A204.1 (cell line): ENCODE data around the gene FHL5.
A peak's percentile ranks its signal among the peaks of the same experiment; 100 is the strongest.
"Not testable (repeated sequence)": the region's sequence is repeated elsewhere in the genome, so short reads cannot be mapped to it uniquely, and the experiment has no call there.

ENCODE experiments used
- FAIRE-seq: peaks from 2 replicates; lab custom pipeline; 2012; peaks lifted over from hg19 to GRCh38; lab: Jason Lieb, UNC

Gene FHL5

DNA sequence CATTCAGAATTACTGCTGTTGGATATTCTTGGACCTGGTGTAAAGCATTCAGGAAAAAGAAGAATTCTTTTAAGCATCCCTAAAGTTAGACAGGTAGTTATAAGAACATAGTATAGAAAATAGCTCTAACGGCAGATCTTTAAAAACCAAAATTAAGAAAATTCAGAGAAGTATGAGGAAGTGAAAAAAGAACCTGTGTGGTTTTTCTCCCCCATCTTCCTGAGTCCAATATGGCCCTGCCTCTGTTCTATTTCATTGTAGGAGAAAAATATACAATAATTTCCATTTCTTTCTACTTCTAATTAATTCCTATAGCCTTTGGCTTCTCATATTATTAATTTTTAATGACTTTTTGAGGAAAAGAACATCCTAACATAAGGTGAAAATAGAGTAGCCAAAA, 47.1 kb downstream of the FHL5 start:
- FAIRE-seq, result no peak

DNA sequence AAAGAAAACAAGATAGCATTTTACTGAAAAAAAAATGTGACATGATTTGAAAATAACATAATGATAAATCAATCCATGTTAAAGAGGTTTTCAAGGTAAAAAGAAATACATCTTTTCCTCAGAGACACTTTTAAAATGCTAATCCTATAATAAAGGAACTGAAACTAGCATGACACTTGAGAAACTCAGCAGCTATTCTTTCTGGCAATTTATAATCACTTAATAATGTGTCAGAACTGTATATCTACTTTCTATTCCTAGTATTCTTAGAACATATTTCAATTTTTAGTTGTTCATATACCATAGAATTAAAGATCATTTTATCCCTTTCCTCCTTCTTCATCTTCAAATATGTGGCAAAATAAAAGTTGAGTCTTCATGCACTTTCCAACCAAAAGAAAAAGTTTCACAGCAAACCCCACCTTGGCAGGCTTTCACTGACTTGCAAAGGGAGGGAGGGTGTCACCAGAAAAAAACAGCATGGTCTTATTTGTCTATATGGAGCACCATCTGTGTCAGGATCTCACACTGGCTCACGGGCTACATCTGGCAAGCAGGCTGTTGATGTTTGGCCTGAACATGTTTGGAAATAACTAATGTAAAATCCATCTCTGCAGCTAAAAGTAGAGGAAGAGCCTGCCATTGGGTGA, 48.5 kb downstream of the FHL5 start:
- no peak for FAIRE-seq

DNA sequence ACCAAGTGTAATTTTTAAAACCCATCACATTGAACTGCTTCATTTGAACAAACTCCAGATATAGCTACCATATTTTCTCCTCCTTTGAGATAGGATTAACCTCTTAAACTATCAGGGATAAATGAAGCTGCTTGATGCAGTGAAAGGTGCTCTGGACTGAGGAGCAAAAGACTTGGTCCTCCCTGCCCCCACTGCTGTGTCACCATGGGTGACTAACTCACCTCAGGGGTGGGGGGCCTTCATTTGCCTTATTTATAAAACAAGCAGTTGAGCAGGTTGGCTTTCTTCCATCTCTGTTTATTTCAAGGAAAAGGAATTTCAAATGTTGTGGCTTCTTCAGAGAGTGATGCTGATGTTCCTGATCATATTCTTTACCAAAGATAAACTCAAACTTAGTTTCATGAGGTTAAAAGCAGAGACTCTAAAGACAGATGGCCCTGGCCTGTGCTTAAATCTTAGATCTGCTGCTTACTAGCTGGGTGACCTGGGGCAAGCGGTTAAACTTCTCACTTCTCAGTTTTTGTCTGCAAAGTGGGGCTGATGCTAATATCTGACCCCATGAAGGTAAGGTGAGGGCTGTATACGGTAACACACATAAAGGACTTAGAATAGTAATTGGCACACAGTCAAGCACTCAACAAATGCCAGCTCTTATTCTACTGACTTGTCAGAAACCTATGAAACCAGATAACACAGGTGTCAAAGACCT, 50.5 kb downstream of the FHL5 start:
- no peak for FAIRE-seq

DNA sequence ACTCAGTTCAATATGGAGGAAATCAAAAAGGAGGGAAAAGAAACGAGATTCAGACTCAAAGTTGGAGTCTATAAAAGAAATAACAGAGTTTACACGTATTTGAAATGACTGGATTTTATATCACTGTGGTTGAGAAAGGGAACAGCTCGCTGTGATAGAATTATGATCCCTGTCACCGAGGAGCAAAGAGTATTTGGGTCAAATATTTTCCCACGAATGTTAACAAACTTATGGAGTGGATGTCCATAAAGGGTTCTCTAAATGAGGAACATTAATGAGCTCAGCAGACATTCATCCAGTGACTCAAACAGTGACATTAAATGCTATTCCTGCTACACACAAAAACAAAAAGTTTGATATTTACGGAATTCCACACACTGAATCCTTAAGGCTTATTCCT, 57.9 kb downstream of the FHL5 start:
- no peak for FAIRE-seq

DNA sequence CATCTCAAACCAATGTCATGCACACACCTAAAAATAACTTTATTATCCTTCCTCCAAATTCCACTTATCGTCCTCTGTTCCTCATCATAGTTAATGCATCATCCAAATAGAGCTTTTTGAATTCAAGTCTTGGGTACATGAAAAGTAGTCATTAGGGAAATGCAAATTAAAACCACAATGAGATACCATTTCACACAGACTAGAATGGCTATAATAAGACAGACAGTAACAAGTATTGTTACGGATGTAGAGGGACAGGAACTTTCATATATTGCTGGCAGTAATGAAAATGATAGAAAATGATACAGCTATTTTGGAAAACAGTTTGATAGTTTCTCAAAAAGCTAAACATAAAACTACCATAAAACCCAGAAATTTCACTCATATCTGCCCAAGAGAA, 59.1 kb downstream of the FHL5 start:
- FAIRE-seq, result no peak

DNA sequence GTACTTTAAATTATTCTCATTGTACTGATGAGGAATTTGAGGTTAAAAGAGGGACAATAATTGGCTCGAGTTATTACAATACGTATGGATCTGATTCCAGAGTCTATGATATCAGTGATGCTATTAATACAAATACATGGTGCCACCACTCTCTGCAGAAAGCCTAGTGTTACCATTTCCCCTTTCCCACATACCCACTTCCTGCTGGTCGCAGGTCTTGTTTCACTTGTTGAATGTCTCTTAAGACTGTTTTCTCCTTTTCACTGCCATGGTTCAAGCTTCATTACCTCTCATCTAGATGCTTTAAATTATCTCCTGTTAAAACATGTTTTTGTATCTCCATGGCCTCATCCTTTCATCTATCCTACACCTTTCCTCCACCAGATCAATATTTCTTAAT, 62.0 kb downstream of the FHL5 start:
- FAIRE-seq, result no peak

DNA sequence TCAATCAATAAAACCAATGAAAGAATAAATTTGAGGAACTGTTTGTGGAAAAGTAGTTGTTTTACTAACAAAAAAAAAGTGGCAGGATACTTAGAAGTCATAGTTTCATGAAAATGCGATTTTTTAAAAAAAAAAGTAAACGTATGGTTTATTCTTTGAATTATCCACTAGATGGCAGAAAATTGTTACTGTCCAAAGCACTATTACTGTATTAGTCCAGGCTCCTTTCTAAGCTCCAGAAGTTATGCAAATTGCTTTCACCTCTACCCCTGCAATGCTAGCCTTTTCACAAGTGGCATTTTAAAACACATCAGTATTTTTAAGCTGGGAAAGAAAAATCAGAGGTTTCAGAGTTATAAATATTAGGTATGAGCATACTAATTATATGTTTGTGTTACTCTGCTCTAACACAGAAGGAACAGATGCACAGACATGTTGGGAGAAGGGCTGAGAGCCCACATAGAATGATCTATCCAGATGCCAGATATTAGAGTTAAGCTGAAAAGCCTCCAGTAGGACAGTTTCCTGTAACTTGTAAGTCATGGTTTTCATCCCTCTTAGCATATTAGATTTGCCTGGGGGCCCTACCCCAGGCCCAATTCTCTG, 63.9 kb downstream of the FHL5 start:
- peak; percentile 80 for FAIRE-seq

DNA sequence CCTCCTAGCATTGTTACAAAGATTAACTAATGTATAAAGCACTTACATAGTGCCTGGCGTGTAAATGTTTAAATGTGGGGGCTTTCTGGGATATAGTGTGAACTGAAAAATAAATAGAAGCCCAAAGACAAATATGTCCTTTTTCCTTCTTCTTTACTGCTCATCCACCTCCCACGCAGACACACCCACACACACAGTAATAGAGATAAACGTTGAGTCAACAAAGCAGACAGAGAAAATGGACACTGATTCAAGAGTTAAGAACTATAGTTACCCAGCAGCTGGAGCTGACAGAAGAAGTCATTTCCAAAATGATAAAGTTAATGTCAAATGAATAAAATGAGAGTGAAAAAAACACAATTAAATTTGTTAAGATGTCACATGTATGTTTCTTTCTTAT, 68.3 kb downstream of the FHL5 start:
- no peak for FAIRE-seq

DNA sequence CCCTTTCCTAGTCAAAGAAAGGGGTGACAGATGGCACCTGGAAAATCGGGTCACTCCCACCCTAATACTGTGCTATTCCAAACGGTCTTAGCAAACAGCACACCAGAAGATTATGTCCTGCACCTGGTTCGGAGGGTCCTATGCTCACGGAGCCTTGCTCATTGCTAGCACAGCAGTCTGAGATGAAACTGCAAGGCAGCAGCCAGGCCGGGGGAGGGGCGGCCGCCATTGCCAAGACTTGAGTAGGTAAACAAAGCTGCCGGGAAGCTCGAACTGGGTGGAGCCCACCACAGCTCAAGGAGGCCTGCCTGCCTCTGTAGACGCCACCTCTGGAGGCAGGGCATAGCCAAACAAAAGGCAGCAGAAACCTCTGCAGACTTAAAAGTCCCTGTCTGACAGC, 75.1 kb downstream of the FHL5 start:
- FAIRE-seq, result not testable (repeated sequence)

DNA sequence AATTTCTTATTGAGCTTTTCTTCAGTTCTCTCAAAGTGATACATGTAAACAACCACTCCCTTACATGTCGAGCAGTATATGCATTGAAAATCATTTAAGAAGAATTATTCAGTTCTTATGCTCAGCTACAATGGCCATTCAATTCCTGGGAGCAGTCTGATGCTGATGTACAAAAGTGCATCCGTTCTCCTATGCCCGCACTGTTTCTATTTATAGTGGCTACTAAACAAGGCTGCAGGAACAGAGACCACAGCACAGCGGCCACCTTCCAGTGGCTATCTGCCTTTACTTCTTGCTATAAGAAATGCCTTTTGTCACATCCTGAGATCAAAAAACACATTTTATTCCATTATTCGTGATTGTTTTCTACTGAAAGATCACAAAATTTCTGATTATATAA, 82.2 kb downstream of the FHL5 start:
- no peak for FAIRE-seq

DNA sequence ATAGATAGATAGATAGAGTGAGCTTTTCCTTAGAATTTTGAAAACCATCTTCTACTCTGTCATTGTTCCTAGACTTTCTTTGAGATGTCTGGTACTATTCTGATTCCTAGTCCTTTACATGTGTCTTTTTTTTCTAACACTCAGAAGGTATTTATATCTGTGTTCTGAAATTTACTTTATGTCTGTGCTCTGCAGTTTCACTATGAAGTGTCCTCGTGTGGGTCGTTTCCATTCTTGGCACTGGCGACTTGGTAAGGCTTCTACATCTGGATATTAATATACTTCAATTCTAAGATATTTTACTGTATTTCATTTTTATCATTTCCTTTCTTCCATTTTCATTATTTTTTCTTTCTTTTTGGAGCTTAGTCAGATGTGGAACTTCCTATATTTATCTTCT, 87.0 kb downstream of the FHL5 start:
- FAIRE-seq, result no peak

DNA sequence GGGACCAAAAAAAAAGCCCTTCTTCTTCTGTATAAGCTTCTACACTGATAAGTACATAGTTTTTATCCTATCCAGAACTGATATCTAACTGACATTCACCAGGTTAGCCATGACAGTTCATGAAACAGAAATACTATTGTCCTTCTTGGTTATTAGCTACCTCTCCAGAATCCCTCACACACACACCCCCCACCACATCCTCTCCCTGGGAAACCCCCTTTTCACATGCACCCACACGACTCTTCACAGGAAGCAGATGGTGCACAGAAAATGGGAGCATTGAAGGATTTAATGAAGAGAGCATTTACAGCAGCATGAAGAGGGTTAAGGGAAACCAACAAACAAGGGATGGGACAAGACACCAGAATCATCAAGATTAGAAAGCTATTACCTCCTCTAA, 88.9 kb downstream of the FHL5 start:
- FAIRE-seq, result no peak

DNA sequence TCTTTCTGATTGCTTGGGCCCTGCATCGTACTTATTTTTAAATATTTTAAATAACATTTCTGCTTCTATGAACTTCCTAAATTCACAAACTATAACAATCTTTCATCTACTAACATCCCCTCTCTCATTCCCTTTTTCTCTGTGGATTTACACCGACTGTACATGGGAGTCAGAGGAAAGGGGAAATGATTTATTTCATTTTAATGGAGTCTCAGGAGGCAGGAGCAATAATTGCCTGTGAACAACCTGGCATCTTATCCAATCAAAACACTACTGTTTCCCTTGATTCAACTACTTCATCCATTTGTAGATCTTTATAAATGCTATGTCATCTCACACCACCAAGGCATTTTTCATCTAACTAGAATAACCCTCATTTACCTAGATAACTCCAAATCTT, 89.6 kb downstream of the FHL5 start:
- no peak for FAIRE-seq

DNA sequence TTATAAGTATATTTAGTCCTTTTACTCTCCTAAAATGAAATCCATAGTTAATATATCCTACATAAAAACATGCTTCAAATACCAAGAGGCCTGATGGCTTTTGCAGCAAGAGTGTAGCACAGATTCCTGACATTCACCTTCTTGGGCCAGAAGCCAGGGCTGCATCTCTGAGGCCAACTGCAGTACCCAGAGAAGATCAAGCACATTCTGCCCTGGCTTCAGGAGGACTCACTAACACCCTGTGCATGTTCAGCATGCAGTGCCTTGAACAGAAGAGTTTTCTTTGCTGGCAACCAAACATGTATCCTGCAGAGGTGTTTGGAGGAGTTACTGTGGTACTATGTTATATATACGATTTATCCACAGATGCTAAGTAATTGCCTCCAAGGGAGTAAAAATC, 90.3 kb downstream of the FHL5 start:
- no peak for FAIRE-seq

DNA sequence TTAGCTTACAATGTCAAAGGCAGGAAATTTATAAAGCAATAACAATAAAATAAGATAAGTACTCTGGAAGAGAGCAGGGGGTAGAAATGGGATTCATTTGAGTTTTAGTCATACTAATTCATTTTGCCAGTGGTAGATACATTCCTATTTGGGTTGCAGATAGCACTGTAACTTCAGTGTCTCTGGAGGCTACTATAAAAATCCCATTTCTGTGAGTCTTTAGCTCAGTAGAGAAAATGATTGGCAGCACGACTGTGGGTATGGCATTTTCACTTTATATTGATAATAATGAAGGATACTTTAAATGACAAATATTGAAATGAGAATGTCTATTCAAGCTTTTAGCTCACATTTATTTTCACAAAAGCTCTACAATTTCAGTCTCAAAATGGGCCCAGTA, 93.6 kb downstream of the FHL5 start:
- no peak for FAIRE-seq

DNA sequence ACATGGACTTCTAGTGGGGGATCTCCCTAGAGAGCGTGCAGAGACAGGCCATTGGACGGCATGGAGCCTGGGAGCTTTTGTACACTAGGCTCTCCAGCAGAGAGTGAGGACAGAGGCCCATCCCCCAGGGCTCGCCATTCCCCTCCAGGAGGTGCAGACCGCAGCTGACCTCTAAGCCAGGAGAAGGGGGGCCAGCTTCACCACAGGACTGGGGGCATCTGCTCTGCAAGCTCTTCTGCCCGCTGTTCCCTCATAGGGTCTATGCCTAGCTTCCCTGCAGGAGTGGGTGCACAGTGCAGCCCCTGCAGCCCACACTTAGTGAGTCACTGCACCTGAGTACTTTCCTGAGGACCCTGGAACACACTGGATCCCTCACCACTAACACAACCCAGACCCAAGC, 94.4 kb downstream of the FHL5 start:
- no peak for FAIRE-seq

DNA sequence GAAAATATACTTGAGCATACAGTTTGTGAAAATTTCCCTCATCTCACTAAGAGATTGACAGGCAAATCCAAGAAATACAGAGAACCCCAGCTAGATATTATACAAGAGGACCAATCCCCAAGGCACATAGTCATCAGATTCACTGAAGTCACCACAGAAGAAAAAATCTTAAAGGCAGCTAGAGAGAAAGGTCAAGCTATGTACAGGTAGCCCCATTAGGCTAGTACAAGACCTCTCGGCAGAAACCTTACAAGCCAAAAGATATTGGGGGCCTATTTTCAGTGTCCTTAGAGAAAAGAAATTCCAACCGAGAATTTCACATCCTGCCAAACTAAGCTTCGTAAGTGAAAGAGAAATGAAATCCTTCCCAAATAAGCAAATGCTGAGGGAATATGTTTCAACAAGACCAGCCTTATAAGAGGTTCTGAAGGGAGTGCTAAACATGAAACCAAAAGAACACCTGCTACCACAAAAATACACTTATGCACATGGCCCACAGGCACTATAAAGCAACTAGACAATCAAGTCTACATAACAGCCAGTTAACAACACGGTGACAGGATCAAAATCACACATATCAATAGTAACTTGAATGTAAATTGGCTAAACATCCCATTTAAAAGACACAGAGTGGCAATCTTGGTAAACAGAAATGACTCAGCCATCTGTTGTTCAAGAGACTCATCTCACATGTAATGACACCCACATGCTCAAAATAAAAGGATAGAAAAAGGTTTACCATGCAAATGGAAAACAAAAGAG, 96.3 kb downstream of the FHL5 start:
- FAIRE-seq, result no peak
